K562 (cell line): ENCODE data around the gene HPCAL1.

Experiments
- CTCF ChIP-seq, 3 experiments: IDR thresholded peaks in 2 of 3; conservative IDR thresholded peaks in 1 of 3; 2 replicates each; pipeline ENCODE4 v1.5.1; 2011 to 2012; ENCODE audit warnings: low read length in 3 of 3, mild to moderate bottlenecking in 3 of 3, control low read depth in 2 of 3, improper control_type of control experiment in 1 of 3, inconsistent platforms in 1 of 3, low read depth in 1 of 3, mixed read lengths in 1 of 3, moderate library complexity in 1 of 3; ENCODE audit not compliant: insufficient read depth in 2 of 3
- GATA2 ChIP-seq: sonication (generic); formaldehyde crosslinking; IDR thresholded peaks from 2 replicates; pipeline ENCODE4 v1.4.0; 2020; ENCODE audit warnings: mild to moderate bottlenecking, missing genetic modification reagents
- MAFK ChIP-seq: IDR thresholded peaks from 2 replicates; pipeline ENCODE4 v1.6.1; 2011; ENCODE audit warnings: low read length, improper control_type of control experiment
- MXD1 ChIP-seq: fragments of 250-450 bp; sonication (Bioruptor Pico); IDR thresholded peaks from 2 replicates; pipeline ENCODE4 v1.8.0; 2021; ENCODE audit warnings: borderline replicate concordance, mild to moderate bottlenecking, moderate library complexity; ENCODE audit not compliant: poor library complexity, severe bottlenecking
- POLR2AphosphoS5 ChIP-seq: IDR thresholded peaks from 2 replicates; pipeline ENCODE4 v1.6.1; 2011; ENCODE audit warnings: mild to moderate bottlenecking, low read depth, low read length, moderate library complexity; ENCODE audit not compliant: control insufficient read depth, insufficient read depth
- POU5F1 ChIP-seq: fragments of 150-350 bp; IDR thresholded peaks from 2 replicates; pipeline ENCODE4 v1.6.1; 2014; ENCODE audit warnings: borderline replicate concordance, low read length, low read depth, mild to moderate bottlenecking; ENCODE audit not compliant: partially characterized antibody
- RUNX1 ChIP-seq: sonication (generic); IDR thresholded peaks from 2 replicates; pipeline ENCODE4 v1.6.1; 2016; ENCODE audit warnings: antibody characterized with exemption, low read depth
- SAFB ChIP-seq: fragments of 200-400 bp; formaldehyde crosslinking; IDR thresholded peaks from 2 replicates; pipeline ENCODE4 v1.6.1; 2017; ENCODE audit warnings: low read depth, low read length, borderline replicate concordance
- SMARCC2 ChIP-seq: fragments of 450-650 bp; IDR thresholded peaks from 2 replicates; pipeline ENCODE4 v1.6.1; 2017; ENCODE audit warnings: antibody characterized with exemption, moderate library complexity, mild to moderate bottlenecking, low read depth
- YY1 ChIP-seq, 3 experiments: IDR thresholded peaks; 2 replicates each; pipeline ENCODE4 v1.6.1; 2011; ENCODE audit warnings: low read length in 2 of 3, mild to moderate bottlenecking in 2 of 3, moderate library complexity in 2 of 3, borderline replicate concordance in 1 of 3, control low read depth in 1 of 3, low read depth in 1 of 3; ENCODE audit not compliant: insufficient read depth in 3 of 3, insufficient replicate concordance in 2 of 3, control insufficient read depth in 1 of 3, insufficient read length in 1 of 3; ENCODE audit errors: extremely low read depth in 1 of 3
- ZNF512 ChIP-seq: IDR thresholded peaks from 2 replicates; pipeline ENCODE4 v1.6.1; 2016; ENCODE audit warnings: missing genetic modification characterization, missing compliant biosample characterization
- ZNF655 ChIP-seq: fragments of 250-450 bp; sonication (Bioruptor Pico); IDR thresholded peaks from 2 replicates; pipeline ENCODE4 v1.5.0; 2021

GRCh38 chr2:10288606-10289005 lies 14.1 kb upstream of the HPCAL1 start:
- TF ChIP-seq SMARCC2 (no peak), CTCF (IDR thresholded peaks at IDR 0.05 in 2 of 3, conservative IDR thresholded peaks at IDR 0.05 in 1 of 3; ENCODE audit: insufficient read depth in 2 of 3, low read depth in 1 of 3, low read length in 3 of 3) (no peak), POU5F1 (no peak), GATA2 (no peak), POLR2AphosphoS5 (no peak), RUNX1 (no peak), MAFK (no peak), YY1 (IDR thresholded peaks at IDR 0.05; ENCODE audit: borderline replicate concordance in 1 of 3, control insufficient read depth in 1 of 3, extremely low read depth in 1 of 3, insufficient read depth in 3 of 3, insufficient read length in 1 of 3, insufficient replicate concordance in 2 of 3, low read depth in 1 of 3, low read length in 2 of 3) (no peak), ZNF655 (CRISPR knock-in tag) (no peak), MXD1 (CRISPR knock-in tag) (no peak), ZNF512 (no peak), SAFB (no peak)
